Measurements from ENCODE around the gene KRTAP20-3.

The KRTAP20-3 gene

GRCh38 chr21:30642564-30642963, at the start of gene KRTAP20-3:
Gene KRTAP20-3, plus strand, starts transcription at chr21:30642864.
- no peak for DNase-seq

GRCh38 chr21:30598802-30599201, 43.9 kb upstream of the KRTAP20-3 start, which contains the start of gene KRTAP6-2:
Gene KRTAP6-2, minus strand, starts transcription at chr21:30598902. Its CDS starts 28 bp downstream, at chr21:30598874.
- DNase-seq, result no peak

- DNase-seq, result no peak
These were observed 41.9 kb upstream of the KRTAP20-3 start, which contains the start of gene KRTAP22-1 for GRCh38 chr21:30600787-30601186. Gene KRTAP22-1, plus strand, starts transcription at chr21:30601087.

GRCh38 chr21:30605968-30606367, 36.7 kb upstream of the KRTAP20-3 start:
- DNase-seq, result no peak

GRCh38 chr21:30612132-30612531, 30.5 kb upstream of the KRTAP20-3 start:
- DNase-seq, result no peak

- no peak for DNase-seq
These were observed 28.8 kb upstream of the KRTAP20-3 start, which contains the start of gene KRTAP6-1 for GRCh38 chr21:30613836-30614235. Gene KRTAP6-1, minus strand, starts transcription at chr21:30613930. Its CDS starts 26 bp downstream, at chr21:30613904.

- no peak for DNase-seq
These were observed 27.5 kb upstream of the KRTAP20-3 start for GRCh38 chr21:30615199-30615598.

- DNase-seq, result no peak
These were observed 26.5 kb upstream of the KRTAP20-3 start, which contains the start of gene KRTAP20-1 for GRCh38 chr21:30616125-30616524. Gene KRTAP20-1, plus strand, starts transcription at chr21:30616425. Its CDS starts 30 bp downstream, at chr21:30616455.

GRCh38 chr21:30620080-30620479, 22.6 kb upstream of the KRTAP20-3 start:
- DNase-seq, result no peak

GRCh38 chr21:30620522-30620921, 22.1 kb upstream of the KRTAP20-3 start, which contains the start of gene KRTAP20-4:
Gene KRTAP20-4, plus strand, starts transcription at chr21:30620627.
- no peak for DNase-seq

- no peak for DNase-seq
These were observed 19.3 kb upstream of the KRTAP20-3 start for GRCh38 chr21:30623362-30623761.

GRCh38 chr21:30625449-30626165, 17.1 kb upstream of the KRTAP20-3 start:
- DNase-seq, result no peak

GRCh38 chr21:30628109-30628508, 14.6 kb upstream of the KRTAP20-3 start:
- DNase-seq, result no peak

GRCh38 chr21:30629200-30629599, 13.5 kb upstream of the KRTAP20-3 start:
- DNase-seq, result no peak

- no peak for DNase-seq
These were observed 7.8 kb upstream of the KRTAP20-3 start, which contains the start of gene KRTAP20-2 for GRCh38 chr21:30634906-30635305. Gene KRTAP20-2, plus strand, starts transcription at chr21:30635206. Its CDS starts 58 bp downstream, at chr21:30635264.

GRCh38 chr21:30638686-30639085, 4.0 kb upstream of the KRTAP20-3 start:
- DNase-seq, result no peak

- DNase-seq, result no peak
These were observed 4.3 kb downstream of the KRTAP20-3 start for GRCh38 chr21:30646904-30647414.

- no peak for DNase-seq
These were observed 10.2 kb downstream of the KRTAP20-3 start for GRCh38 chr21:30652891-30653290.

GRCh38 chr21:30668776-30669175, 26.1 kb downstream of the KRTAP20-3 start:
- no peak for DNase-seq

GRCh38 chr21:30672985-30673650, 30.5 kb downstream of the KRTAP20-3 start:
- DNase-seq, result no peak

GRCh38 chr21:30674312-30674711, 31.6 kb downstream of the KRTAP20-3 start:
- DNase-seq, result no peak

GRCh38 chr21:30676737-30677136, 34.1 kb downstream of the KRTAP20-3 start:
- no peak for DNase-seq

- no peak for DNase-seq
These were observed 37.9 kb downstream of the KRTAP20-3 start for GRCh38 chr21:30680586-30680985.

GRCh38 chr21:30684506-30684905, 41.8 kb downstream of the KRTAP20-3 start:
- no peak for DNase-seq
